Adrenal gland (tissue), 12 donors: ENCODE data around the gene BOC. TPM values are rescaled to one million over a fixed set of nuclear protein-coding genes. Genes with fewer than 3 reads are reported as not detected.

Experiments
- DNase-seq, 7 donors: peaks; one replicate each; pipeline ENCODE4 v3.0.0-alpha.2; 2019 to 2020
- H3K27ac ChIP-seq, 5 donors: fragments of 200-600 bp; sonication (generic) in 4 of 5; 1 replicate in 3 of 5; 2 replicates in 2 of 5; pipeline versions ENCODE4 v1.5.1 to v1.8.0; 2016 to 2020; ENCODE audit warnings: mild to moderate bottlenecking in 1 of 5
- H3K27me3 ChIP-seq: fragments of 200-600 bp; 2 replicates; pipeline ENCODE4 v1.8.0; 2021
- H3K36me3 ChIP-seq, 2 donors: fragments of 200-600 bp; replicated peaks in 1 of 2; 1 replicate in 1 of 2; 2 replicates in 1 of 2; pipeline versions ENCODE4 v1.5.1 to v1.8.0; 2018 to 2022
- H3K4me1 ChIP-seq, 2 donors: fragments of 200-600 bp; replicated peaks in 1 of 2; 1 replicate in 1 of 2; 2 replicates in 1 of 2; pipeline versions ENCODE4 v1.5.1 to v1.8.0; 2018 to 2021
- H3K4me3 ChIP-seq, 4 donors: fragments of 200-600 bp; sonication (generic) in 3 of 4; one replicate each; pipeline ENCODE4 v1.5.1; 2016 to 2018
- H3K9me3 ChIP-seq, 3 donors: fragments of 200-600 bp; sonication (generic) in 1 of 3; replicated peaks in 1 of 3; 1 replicate in 2 of 3; 2 replicates in 1 of 3; pipeline versions ENCODE4 v1.5.1 to v1.8.0; 2016 to 2021
- CTCF ChIP-seq, 6 experiments: fragments of 450-650 bp in 4 of 6; fragments of 200-600 bp in 2 of 6; sonication (generic) in 1 of 6; IDR thresholded peaks; 1 replicate in 5 of 6; 2 replicates in 1 of 6; pipeline versions ENCODE4 v1.5.1 to v1.8.0; 2016 to 2021; ENCODE audit warnings: antibody characterized with exemption in 6 of 6, mild to moderate bottlenecking in 2 of 6, moderate library complexity in 1 of 6
- POLR2A ChIP-seq, 2 donors: fragments of 450-650 bp; IDR thresholded peaks; one replicate each; pipeline ENCODE4 v1.6.1; 2017; ENCODE audit warnings: antibody characterized with exemption in 2 of 2, mild to moderate bottlenecking in 2 of 2, moderate library complexity in 1 of 2
- WGBS, 4 donors: extraction: QIAGEN DNeasy Blood & Tissue Kit in 2 of 4; methylation state at CpG; one replicate each; pipeline versions ENCODE4 v1.1.5 to v1.1.7; 2013 to 2017; 5-methylcytosine and 5-hydroxymethylcytosine counted together
- intact Hi-C, 2 donors: fragments of 100-400 bp; cut with DNase I; formaldehyde crosslinking; loops; one replicate each; pipeline versions ENCODE4 v1.14.1 to v1.15.0; 2022 to 2023
- polyA plus RNA-seq, 3 donors: library from polyadenylated mRNA; stranded (reverse); fragments of 200-250 nt in 2 of 3; fragments of 350-450 nt in 1 of 3; fragmentation: Illumina TruSeq in 1 of 3; extraction: RNeasy Lipid Tissue Mini Kit (QIAGEN cat#74804) in 1 of 3; gene quantifications; one replicate each; pipeline ENCODE4 v1.2.3, GENCODE V29; 2013 to 2014
- total RNA-seq, 9 donors: library from RNA; depleted of rRNA in 4 of 9; stranded (reverse); fragments of >200 nt in 4 of 9; fragments of 120-200 nt in 1 of 9; fragmentation: NEBNext Ultra II Directional in 1 of 9; extraction: Animal tissue kit (Norgen Biotek cat#: 25700) in 1 of 9; gene quantifications; one replicate each; pipeline versions ENCODE4 v1.1.0 to v1.2.4, GENCODE V29; 2013 to 2023
- donor health status: healthy with polysubstance abuse.
- donor health status: Bipolar disorder and iron deficiency.
- donor health status: DM: yes; HTN: yes; CAD: no.
- donor health status: DM: no; HTN: no; CAD: no.
- donor health status: DM: no; HTN: no; CAD: no.
- donor health status: DM: yes; HTN: yes; CAD: no.

The BOC gene
- total and polyA plus RNA-seq, 12 donors = 1.9 to 22.3 (median 9.5) TPM

- DNase-seq = no peak
- 85 to 97% (median 90%) methylated on average over 2 of the region's 2 CpGs for WGBS, 4 donors
- Histone ChIP-seq H3K27ac (no peak overlapping the region), H3K4me1 (no peaks in the 10 kb centered on the region), H3K4me3 (no peak overlapping the region), H3K27me3 (no peaks in the 10 kb centered on the region), H3K36me3 (no peaks in the 10 kb centered on the region), H3K9me3 (no peaks in the 10 kb centered on the region)
- TF ChIP-seq POLR2A (IDR thresholded peaks at IDR 0.05) = no peak
- no peak for TF ChIP-seq CTCF (IDR thresholded peaks at IDR 0.05)
- intact Hi-C loops = no loop called here
These were observed 119.4 kb downstream of the BOC start for GRCh38 chr3:113330742-113331141.

DNA sequence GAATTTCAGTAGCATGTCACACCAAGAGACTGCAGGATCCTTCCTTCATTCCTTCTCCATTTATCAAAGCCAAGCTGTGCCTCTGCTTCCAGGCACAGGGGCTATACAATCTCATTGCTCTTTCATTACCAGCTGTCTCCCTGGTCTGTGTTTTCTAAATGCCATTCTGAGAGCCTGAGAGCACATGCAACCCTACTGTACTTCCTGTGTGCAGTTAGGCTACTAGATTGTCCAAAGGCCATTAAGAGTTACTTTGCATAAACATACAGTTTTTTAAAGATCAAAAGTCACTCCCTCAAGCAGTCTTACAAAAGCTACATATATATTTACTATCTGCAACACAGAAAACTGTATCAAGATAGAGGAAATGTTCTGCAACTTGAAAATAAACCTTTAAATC lies 119.8 kb downstream of the BOC start:
- no peaks in the 10 kb centered on the region for H3K36me3 ChIP-seq
- DNase-seq = no peak
- no peak overlapping the region for H3K4me3 ChIP-seq
- no peak overlapping the region for H3K27ac ChIP-seq
- intact Hi-C loops = no loop called here
- H3K27me3 ChIP-seq = no peaks in the 10 kb centered on the region
- H3K4me1 ChIP-seq = no peaks in the 10 kb centered on the region
- TF ChIP-seq POLR2A (IDR thresholded peaks at IDR 0.05) = no peak
- no peak for TF ChIP-seq CTCF (IDR thresholded peaks at IDR 0.05)
- no peaks in the 10 kb centered on the region for H3K9me3 ChIP-seq

Other genes starting within 250 kb of the BOC start
- gene CD200R1, start 236.5 kb upstream of the BOC start, total RNA-seq = 10 to 100 TPM in 1 of 9 donors, 1 to 10 TPM in 7, under 1 TPM in 1; 0.94 to 11.0 (median 2.2) TPM
- under 1 TPM; 0.24 to 0.38 (median 0.34) TPM for gene CD200R1, start 236.5 kb upstream of the BOC start, polyA plus RNA-seq
- 10 to 100 TPM; 15.0 to 39.6 (median 18.7) TPM for gene GTPBP8, start 220.6 kb upstream of the BOC start, total RNA-seq
- 10 to 100 TPM in 1 of 3 donors, 1 to 10 TPM in 2; 4.5 to 18.0 (median 5.5) TPM for gene GTPBP8, start 220.6 kb upstream of the BOC start, polyA plus RNA-seq
- 10 to 100 TPM in 1 of 9 donors, 1 to 10 TPM in 6, under 1 TPM in 2; 0.79 to 15.3 (median 4.4) TPM for gene CFAP44, start 229.9 kb downstream of the BOC start, total RNA-seq
- gene CFAP44, start 229.9 kb downstream of the BOC start, polyA plus RNA-seq = 10 to 100 TPM in 1 of 3 donors, 1 to 10 TPM in 2; 2.0 to 13.8 (median 6.9) TPM